Esophagus mucosa (tissue), 1 donor: ENCODE data around the gene WDR53. TPM values are rescaled to one million over a fixed set of nuclear protein-coding genes. Genes with fewer than 3 reads are reported as not detected.
"Not testable (repeated sequence)": the region's sequence is repeated elsewhere in the genome, so short reads cannot be mapped to it uniquely, and the experiment has no call there.

ENCODE experiments used
- ATAC-seq: fragments of 200-7000 bp; cut with Tn5 transposase; one replicate; pipeline ENCODE4 v1.9.1; 2020
- total RNA-seq: library from RNA; stranded (reverse); gene quantifications from one replicate; pipeline ENCODE4 v1.2.4, GENCODE V29; 2023
- donor health status: DM: yes; HTN: yes; CAD: no.

WDR53 gene
- total RNA-seq, 1 donor from 2014 or later: 13.7 TPM

DNA sequence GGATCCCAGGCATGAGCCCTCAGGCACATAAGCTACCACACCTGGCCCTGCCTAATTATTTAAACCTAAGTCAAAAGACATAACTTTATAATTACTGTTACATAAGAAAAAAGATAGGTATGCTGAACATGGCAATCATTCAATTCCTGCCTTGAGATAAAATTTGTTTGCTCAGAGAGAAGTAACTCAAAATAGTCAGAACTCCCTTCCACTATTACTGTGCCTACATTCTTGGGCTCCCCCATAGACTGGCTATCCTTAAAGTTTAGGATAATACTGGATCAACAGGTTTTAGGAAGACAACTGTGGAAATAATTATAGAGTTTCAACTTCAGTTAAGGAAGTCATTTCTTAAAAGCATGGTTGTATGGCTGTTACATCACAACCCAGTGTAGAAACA is 9.9 kb downstream of the WDR53 start:
- ATAC-seq: no peak

DNA sequence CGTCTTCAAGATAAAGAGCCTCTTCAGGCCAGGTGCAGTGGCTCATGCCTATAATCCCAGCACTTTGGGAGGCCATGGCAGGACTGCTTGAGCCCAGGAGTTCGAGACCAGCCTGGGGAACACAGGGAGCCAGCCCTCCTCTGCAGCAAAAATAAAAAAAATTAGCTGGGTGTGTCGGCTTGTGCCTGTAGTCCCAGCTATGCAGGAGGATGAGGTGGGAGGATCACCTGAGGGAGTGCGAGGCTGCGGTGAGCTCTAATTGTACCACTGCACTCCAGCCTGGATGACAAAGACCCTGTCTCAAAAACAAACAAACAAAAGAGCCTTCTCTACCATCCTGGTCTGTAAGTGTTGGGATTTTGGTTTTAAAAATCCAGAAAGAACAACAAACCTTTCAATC is 11.1 kb downstream of the WDR53 start:
- no peak for ATAC-seq

DNA sequence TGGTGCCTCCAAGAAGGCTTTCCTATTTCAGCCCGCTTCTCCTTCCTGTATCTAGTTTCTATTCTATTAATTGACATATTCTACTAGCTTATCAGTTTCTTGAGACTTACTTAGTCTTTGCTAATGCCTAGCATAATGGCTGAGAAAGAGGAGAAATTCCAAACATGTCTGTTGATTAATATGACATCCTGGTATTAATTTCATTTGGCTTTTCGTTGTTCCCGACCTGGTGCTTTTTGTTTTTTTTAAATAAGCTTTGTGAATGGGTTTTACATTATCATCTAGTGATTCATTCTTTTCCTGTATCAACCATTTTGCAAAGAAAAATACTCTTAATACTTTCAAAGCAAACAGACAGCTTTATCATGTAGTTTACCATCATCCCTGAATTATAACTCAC is 13.1 kb downstream of the WDR53 start:
- ATAC-seq: no peak

DNA sequence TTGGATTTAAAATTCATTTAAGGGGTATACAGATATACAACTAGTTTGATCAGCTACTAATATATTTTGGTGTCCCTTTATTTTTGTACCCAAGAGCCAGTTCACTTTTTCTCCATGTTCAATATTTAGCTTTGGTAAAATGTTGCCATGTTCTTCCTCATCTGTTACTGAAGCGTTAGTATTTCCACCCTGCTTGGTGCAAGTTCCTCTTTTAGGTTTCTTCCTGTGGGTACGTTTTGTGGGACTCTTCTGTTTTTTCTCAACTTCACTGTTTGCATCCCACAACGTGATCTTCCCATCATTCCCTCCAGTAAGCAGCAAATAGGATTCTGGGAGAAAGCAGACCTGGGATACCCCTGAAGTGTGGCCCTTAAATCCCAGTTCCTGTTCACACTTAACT is 14.1 kb downstream of the WDR53 start:
- no peak for ATAC-seq

DNA sequence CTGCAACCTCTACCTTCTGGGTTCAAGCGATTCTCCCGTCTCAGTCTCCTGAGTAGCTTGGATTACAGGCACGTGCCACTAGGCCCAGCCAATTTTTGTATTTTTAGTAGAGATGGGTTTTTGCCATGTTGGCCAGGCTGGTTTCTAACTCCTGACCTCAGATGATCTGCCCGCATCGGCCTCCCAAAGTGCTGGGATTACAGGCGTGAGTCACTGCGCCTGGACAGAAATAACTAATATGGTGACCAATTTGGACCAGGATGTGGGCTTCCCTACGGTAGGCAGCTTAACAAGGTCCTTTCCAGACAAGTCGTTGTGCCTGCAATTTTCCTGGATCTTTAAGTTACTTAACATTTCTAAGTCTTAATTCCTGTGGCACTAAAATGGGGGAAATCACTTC is 14.8 kb downstream of the WDR53 start:
- ATAC-seq: no peak

DNA sequence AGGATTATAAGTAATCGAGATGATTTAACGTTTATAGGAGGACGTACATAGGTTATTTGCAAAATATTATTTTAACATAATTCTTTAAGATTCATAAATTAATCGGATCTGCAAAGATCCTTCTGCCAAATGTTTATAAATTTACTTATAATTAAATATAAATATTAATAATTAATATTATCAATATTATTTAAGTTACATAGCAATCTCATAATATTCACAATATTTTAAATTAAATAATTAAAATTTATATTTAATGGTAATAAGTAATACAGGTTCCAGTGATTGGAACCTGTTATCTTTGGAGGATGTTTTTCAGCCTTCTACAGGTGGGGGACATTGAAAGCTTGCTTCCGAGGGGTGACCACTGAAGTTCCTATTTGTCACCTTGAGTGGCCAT is 16.1 kb downstream of the WDR53 start:
- ATAC-seq: no peak

DNA sequence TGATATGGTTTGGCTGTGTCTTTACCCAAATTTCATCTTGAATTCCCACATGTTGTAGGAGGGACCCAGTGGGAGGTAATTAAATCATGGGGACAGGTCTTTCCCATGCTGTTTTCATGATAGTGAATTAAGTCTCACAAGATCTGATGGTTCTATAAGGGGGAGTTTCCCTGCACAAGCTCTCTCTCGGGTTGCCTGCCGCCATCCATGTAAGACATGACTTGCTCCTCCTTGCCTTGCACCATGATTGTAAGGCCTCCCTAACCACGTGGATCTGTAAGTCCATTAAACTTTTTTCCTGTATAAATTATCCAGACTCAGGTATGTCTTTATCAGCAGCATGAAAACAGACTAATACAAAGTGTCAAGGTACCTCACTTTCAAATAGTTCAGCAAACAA is 18.2 kb downstream of the WDR53 start:
- not testable (repeated sequence) for ATAC-seq

DNA sequence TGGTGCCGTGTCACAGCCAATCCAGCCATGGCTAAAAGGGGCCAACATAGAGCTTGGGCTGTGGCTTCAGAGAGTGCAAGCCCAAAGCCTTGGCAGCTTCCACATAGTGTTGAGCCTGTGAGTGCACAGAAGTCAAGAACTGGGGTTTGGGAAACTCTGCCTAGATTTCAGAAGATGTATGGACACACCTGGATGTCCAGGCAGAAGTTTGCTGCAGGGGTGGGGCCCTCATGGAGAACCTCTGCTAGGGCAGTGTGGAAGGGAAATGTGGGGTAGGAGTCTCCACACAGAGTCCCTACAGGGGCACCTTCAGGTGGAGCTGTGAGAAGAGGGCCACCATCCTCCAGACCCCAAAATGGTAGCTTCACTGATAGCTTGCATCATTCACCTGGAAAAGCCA is 19.0 kb downstream of the WDR53 start:
- ATAC-seq: not testable (repeated sequence)

DNA sequence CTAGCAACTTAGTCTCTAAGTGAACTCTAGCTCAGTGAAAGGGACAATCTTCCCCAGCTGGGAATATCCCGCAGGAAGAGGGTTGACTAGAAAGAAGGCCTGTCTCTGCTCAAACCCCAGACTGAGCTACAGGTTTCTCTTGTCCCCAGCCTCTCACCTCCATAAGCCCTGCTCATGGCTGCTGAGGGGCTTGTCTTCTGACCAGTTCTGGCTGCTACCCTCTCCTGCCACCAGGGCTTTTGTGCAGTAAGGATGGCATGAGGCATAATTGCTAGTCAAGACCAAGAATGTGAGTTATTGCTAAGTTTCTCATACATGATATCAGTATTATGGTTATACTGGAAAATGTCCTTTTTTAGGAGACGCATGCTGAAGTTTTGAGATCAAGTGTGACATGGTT is 21.3 kb downstream of the WDR53 start:
- no peak for ATAC-seq

DNA sequence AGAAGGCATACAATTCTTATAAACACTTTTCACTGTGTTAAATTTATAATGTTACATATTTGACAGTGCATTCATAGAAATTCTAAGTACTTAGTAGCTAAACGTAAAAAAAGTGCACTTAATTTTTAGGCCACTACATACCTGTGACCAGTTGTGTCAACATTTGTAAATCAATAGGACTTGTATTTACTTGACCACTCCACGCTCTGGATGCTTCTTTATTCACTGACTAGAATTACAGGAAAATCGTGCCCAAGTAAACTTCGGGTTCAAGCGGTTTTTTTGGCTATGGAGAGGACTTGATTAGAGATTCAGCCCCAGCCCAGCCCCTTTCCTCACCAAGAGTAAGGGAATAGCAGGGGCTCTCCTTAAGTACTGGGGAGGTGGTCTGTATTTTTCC is 21.8 kb downstream of the WDR53 start:
- ATAC-seq: peak; percentile 59

DNA sequence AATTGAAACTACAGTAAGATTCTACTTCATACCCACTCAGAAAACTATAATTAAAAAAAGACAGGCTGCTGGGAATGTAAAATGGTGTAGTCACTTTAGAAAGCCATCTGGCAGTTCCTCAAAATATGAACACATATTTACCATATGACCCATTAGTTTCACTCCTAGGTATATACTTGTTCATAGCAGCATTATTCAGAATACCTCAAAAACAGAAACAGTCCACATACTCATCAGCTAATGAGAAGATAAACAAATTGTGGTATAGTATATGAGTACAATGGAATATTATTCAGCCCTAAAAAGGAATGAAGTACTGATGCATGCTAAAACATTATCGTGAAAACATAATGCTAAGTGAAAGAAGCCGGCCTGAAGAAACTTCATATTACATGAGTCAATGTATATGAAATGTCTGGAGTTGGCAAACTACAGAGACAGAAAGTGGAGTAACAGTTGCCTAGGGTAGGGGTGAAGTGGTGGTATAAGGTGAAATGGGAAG is 23.8 kb downstream of the WDR53 start:
- ATAC-seq: no peak

DNA sequence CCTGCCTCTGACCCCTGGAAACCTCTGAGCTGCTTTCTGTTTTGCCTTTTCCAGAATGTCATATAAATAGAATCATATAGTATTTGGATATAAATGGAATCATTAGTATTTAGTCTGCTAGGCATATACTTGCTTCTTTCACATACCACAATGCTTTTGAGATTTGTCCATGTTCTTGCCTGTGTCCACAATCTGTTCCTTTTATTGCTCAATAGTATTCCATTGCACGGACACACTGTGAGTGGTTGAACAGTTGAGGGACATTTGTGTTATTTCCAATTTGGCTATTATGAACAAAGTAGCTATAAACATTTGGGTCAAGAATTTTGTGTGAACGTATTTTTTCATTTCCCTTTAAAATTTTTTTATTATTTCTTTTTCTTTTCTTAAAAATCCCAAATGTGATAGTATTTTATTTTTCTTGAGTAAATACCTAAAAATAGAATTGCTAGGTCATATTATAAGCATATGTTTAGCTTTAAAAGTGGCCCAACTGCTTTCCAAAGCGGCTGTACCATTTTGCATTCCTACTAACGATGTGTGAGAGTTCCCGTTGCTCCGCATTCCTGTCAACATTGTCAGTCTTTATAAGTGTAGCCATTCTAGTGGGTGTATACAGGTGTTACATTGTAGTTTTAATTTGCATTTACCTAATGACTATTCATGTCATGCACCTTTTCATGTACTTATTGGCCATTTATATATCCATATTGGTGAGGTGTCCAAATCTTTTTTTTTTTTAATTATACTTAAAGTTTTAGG is 26.5 kb downstream of the WDR53 start:
- peak; percentile 68 for ATAC-seq

DNA sequence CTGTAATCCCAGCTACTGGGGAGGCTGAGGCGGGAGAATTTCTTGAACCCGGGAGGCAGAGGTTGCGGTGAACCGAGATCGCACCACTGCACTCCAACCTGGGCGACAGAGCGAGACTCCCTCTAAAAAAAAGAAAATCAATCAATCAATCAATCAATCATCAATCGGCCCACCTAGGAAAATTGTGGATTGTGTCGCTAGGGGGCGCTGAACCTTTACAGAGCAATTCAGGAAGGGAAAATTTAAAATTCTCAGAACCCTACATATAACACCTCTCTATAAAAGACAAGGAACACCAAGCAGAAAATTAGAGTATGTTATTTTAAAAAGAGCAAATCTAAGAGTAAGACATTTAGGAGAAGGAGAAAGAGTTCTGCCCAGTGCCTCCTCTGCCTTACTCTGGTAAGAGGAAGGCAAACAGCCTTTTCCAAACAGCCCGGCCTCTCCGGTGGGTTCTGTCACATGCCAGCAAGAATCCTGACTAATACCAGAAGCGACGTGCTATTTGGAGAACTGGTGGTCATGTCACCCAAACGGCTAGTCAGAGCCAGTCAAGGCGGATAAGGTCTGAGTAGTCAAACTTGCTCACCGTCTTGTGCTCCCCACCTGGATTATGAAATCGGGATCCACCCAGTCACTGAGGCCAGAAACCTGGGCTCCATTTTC is 30.9 kb downstream of the WDR53 start:
- ATAC-seq: peak; percentile 96

DNA sequence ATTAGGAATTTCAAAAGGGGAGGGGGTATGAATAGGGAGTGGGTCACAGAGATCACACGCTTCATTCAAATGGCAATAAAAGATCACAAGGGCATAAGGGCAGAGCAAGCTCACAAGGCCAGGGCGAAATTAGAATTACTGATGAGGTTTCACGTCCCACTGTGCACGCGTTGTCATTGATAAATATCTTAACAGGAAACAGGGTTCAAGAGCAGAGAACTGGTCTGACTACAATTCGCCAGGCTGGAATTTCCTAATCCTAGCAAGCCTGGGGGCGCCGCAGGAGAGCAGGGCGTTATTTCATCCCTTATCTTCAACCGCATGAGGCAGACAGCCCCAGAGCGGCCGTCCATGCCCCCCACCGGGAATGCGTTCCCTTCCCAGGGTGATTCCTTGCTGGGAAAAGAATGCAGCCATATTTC is 35.1 kb downstream of the WDR53 start:
- no peak for ATAC-seq

DNA sequence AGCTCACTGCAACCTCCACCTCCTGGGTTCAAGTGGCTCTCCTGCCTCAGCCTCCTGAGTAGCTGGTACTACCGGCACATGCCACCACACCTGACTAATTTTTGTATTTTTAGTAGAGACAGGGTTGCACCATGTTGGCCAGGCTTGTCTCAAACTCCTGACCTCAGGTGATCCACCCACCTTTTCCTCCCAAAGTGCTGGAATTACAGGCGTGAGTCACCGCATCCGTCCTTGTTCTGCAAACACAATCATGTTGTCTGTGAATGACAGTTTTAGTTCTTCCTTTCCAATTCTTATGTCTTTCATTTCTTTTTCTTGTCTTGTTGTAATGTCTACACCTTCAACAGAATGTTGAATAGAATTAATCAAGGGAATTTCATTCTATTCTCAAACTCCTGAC is 36.9 kb downstream of the WDR53 start:
- ATAC-seq: no peak

DNA sequence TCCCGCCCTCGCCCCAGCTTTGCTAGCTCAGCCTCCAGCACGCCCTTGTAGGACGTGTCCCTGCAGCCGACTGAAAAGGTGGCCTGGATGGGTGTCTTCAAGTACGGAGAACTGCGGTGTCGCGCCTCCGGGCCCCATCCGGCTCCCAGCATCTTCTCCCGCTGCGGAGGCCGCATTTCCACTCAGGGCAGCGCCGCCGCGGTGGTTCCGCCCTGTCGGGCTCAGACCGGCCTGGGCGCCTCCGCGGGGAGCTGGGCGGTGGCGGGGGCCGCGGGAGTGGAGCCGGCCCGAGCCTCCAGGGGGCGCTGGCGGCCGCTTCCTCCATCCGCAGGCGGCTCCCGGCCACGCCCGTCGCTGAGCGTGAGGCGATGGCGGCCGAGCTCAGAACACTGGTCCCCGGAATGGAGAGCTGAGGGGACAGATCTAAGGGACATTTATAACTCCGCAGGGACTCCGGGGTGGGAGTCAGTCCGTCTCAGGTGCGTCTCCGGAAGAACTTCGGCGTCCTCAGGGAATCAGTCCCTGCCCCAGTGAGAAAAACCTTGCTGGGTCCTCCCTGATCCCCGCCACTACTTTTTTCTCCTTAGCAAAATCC is 39.6 kb downstream of the WDR53 start:
- ATAC-seq: peak; percentile 92

DNA sequence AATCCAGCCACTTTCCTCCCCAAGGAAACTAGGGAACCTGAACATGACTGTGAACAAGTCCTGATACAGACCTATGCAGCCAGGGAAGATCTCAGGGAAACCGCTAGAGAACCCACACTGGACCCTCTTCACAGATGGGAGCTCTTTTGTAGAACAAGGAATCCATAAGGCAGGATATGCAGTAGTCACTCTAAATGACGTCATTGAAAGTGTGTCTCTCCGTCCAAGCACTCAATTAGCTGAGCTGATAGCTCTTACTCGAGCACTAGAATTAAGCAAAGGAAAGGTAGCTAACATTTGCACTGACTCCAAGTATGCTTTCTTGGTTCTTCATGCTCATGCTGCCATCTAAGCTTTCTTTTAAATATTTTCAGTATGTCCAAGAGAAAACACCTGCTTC is 43.2 kb downstream of the WDR53 start:
- ATAC-seq: no peak

DNA sequence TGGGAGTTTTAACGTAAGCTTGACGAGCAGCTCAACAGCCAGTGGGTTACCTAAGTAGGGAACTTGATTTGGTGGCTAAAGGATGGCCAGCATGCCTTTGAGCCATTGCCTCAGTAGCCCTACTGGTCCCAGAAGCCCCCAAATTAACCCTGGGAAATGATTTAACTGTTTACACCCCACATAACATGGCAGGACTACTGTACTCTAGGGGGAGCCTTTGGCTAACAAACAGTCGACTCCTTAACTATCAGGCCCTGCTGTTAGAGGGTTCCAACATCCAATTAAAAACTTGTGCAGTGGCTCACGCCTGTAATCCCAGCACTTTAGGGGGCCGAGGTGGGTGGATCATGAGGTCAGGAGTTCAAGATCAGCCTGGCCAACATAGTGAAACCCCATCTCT is 43.8 kb downstream of the WDR53 start:
- no peak for ATAC-seq

DNA sequence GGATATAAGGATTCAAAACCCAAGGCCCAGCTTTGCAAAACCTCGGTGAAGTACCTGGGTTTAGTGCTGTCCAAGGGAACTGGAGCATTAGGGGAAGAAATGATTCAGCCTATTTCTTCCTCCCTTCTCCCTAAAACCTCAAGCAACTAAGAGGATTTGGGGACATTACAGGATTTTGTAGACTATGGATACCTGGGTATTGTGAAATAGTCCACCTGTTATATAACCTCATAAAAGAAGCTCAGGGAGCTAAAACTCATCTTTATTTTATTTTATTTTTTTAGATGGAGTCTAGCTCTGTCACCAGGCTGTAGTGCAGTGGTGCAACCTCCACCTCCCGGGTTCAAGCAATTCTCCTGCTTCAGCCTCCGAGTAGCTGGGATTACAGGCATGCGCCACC is 44.5 kb downstream of the WDR53 start:
- no peak for ATAC-seq

DNA sequence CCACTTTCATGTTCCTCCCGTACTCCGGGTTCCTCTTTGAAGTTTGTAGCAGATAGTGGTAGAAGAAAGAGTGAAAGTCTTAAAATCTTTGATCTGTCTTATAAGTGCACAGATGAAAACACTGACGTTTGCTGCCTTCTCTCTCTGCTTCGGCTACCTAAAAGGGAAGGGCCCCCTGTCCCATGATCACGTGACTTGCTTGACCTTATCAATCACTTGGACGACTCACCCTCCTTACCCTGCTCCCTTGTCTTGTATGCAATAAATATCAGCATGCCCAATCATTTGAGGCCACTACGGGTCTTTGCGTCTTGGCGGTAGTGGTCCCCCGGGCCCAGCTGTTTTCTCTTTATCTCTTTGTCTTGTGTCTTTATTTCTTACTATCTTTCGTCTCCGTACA is 47.1 kb downstream of the WDR53 start:
- not testable (repeated sequence) for ATAC-seq

DNA sequence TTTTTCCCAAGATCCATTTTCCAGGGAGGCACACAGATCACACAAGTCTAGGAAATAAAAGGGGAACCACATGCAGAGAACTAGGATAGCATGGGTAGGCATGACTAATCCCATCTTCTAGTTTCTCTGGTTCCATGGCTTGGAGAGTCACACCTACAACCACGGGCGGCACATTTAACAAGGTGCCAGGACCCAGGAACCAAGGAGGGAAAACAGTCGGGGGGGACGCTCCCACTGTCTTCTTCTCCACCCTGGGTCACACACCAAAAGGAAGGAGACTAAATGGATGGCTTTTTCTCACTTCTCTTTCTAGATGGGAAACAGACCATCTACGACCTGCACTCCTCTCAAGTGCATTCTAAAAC is 48.7 kb downstream of the WDR53 start:
- ATAC-seq: no peak

DNA sequence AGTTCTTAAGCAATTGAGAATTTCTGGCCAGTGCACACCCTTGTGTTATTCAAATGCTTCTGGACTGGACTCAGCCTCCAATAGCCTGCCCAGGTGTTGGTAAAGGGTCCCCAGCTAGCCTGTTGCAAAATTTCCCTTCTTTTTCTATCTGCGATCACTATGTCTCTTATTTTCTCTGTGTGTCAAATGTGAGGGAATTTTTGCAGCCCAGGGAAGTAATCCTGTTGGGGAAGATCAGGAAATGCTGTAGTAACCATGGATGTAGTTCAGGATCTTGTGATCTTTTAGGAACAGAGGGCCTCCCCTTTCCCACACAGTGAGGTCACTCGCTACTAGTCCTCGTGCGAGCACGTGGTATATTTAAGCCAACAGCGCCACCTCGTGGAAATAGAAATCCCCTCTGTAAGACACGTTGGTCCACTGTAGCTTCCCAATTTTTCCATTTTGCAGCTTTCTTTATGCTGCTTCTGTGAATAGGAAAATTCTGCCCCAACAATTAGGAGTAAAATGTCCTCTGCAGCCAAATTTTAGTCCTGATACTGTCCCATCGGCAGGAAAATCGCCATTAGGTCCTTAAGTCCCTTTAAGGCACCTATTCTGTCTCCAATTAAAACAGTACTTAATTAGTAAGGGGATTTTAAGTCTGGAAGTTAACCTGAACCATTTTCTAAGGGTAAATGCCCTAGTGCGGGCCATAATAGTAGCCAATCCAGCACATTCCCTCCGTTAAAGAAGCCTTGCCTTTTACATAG is 49.2 kb downstream of the WDR53 start:
- ATAC-seq: peak; percentile 86

DNA sequence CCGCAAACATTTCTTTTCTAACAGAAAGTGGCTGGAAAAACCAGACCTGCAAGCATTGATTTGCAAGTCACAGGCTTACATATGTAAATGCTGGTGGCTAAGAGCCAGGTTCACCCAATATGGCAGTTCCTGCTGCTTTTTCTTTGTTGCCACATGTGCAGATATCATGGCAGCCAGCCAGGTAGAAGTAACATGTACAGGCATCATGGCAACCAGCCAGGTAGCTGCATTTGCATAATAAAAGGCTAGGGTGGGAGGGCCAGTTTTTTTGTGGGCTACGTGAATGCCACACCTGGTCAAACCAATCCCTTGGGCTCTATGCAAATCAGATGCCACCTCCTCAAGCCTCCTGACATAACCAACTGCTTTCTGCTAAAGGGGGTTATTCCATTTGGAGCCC is 50.4 kb downstream of the WDR53 start:
- peak; percentile 74 for ATAC-seq
